ENCODE results near the gene IL17RE. TPM values are rescaled to one million over a fixed set of nuclear protein-coding genes. Genes with fewer than 3 reads are reported as not detected.

The IL17RE gene
- total and polyA plus RNA-seq, 10 donors, result 0.57 to 5.1 (median 1.5) TPM

GRCh38 chr3:9888540-9888939, 14.1 kb upstream of the IL17RE start:
- H3K9me3 ChIP-seq, result no peaks in the 10 kb centered on the region
- H3K36me3 ChIP-seq, result peaks cover 0 to 16% (median 9%) of the 10 kb centered on the region in 6 donors
- WGBS, 5 donors, result 86 to 97% (median 91%) methylated on average over 3 of the region's 3 CpGs
- peaks cover 6 to 38% (median 24%) of the 10 kb centered on the region in 6 donors for H3K4me1 ChIP-seq
- no peaks in the 10 kb centered on the region for H3K27me3 ChIP-seq (replicated peaks in 1 of 7)
- intact Hi-C loops (cut with DNase I; ENCODE audit: low total_unique reads), result no loop called here
- DNase-seq, result peak; percentile 9
- TF ChIP-seq POLR2AphosphoS5 (IDR thresholded peaks at IDR 0.05) (no peak), POLR2A (IDR thresholded peaks at IDR 0.05) (no peak)
- TF ChIP-seq, protein P1, sequence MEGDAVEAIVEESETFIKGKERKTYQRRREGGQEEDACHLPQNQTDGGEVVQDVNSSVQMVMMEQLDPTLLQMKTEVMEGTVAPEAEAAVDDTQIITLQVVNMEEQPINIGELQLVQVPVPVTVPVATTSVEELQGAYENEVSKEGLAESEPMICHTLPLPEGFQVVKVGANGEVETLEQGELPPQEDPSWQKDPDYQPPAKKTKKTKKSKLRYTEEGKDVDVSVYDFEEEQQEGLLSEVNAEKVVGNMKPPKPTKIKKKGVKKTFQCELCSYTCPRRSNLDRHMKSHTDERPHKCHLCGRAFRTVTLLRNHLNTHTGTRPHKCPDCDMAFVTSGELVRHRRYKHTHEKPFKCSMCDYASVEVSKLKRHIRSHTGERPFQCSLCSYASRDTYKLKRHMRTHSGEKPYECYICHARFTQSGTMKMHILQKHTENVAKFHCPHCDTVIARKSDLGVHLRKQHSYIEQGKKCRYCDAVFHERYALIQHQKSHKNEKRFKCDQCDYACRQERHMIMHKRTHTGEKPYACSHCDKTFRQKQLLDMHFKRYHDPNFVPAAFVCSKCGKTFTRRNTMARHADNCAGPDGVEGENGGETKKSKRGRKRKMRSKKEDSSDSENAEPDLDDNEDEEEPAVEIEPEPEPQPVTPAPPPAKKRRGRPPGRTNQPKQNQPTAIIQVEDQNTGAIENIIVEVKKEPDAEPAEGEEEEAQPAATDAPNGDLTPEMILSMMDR (IDR thresholded peaks at IDR 0.05 in 8 of 11, conservative IDR thresholded peaks at IDR 0.05 in 3 of 11), result no peak
- H3K27ac ChIP-seq, result no peak overlapping the region
- H3K4me3 ChIP-seq, result no peak overlapping the region

GRCh38 chr3:9889405-9889804, 13.2 kb upstream of the IL17RE start:
- intact Hi-C loops (cut with DNase I; ENCODE audit: low total_unique reads), result no loop called here
- Histone ChIP-seq H3K27me3 (replicated peaks in 1 of 7) (no peaks in the 10 kb centered on the region), H3K27ac (peak overlapping the region in 1 of 8 donors; percentile 96), H3K4me3 (no peak overlapping the region), H3K4me1 (peaks cover 6 to 47% (median 27%) of the 10 kb centered on the region in 6 donors), H3K36me3 (peaks cover 0 to 23% (median 13%) of the 10 kb centered on the region in 6 donors), H3K9me3 (no peaks in the 10 kb centered on the region)
- no peak for DNase-seq
- 78 to 87% (median 81%) methylated on average over 5 of the region's 5 CpGs for WGBS, 5 donors
- TF ChIP-seq, protein P1 (IDR thresholded peaks at IDR 0.05 in 8 of 11, conservative IDR thresholded peaks at IDR 0.05 in 3 of 11), result no peak
- TF ChIP-seq POLR2A (IDR thresholded peaks at IDR 0.05) (no peak), POLR2AphosphoS5 (IDR thresholded peaks at IDR 0.05) (no peak)

DNA sequence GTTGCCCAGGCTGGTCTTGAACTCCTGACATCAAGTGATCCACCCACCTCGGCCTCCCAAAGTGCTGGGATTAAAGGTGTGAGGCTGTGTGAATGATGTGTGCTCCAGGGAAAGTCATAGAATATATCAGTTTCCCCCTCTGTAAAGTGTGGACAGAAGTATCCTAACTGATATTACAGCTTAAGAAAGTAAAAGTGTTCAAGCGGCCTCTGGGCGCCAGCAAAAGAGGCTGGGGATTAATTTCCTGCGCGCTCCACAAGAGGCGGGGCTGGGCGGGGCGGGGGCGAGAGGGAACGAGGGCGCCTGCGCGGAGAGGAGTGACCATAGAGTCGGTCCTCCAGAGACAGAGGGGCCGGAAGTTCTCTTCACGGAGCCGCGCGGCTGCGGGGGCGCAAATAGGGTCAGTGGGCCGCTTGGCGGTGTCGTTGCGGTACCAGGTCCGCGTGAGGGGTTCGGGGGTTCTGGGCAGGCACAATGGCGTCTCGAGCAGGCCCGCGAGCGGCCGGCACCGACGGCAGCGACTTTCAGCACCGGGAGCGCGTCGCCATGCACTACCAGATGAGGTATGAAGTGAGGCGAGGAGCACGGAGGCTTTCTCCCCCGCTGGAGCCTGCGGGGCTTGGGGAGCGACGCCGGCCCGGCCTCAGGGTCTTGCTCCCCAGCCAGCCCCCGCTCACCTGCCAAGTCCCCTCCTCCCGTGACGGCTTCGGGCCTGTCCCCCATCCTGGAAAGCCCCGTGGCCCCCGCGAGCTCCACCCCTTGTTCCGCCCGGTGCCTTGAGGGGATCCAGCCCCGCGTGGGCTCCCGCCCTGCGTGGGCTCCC, 12.2 kb upstream of the IL17RE start, which contains the start of gene JAGN1:
Gene JAGN1 (plus strand): TSS at position 362 of the 823 bp plus-strand sequence. CDS start 113 bp downstream, at position 475.
- peak in 2 of 3 donors; percentile 17 to 71 for TF ChIP-seq POLR2A (IDR thresholded peaks at IDR 0.05)
- TF ChIP-seq, protein P1 (IDR thresholded peaks at IDR 0.05 in 8 of 11, conservative IDR thresholded peaks at IDR 0.05 in 3 of 11), result peak in 5 of 11 experiments; percentile 10 to 35 (median 25)
- peak; percentile 97 to 98 (median 97) for TF ChIP-seq POLR2AphosphoS5 (IDR thresholded peaks at IDR 0.05)
- peaks cover 6 to 56% (median 31%) of the 10 kb centered on the region in 6 donors for H3K4me1 ChIP-seq
- H3K36me3 ChIP-seq, result peaks cover 0 to 28% (median 16%) of the 10 kb centered on the region in 6 donors
- 0 to 2% (median 1%) methylated on average over 32 to 62 of the region's 62 CpGs for WGBS, 5 donors
- intact Hi-C loops (cut with DNase I; ENCODE audit: low total_unique reads), result no loop called here
- no peaks in the 10 kb centered on the region for H3K27me3 ChIP-seq (replicated peaks in 1 of 7)
- peak; percentile 96 for DNase-seq
- peak within 1 kb of the TSS; percentile 60 to 95 (median 82) for H3K4me3 ChIP-seq
- H3K27ac ChIP-seq, result peak within 1 kb of the TSS; percentile 92 to 100 (median 97)
- H3K9me3 ChIP-seq, result no peaks in the 10 kb centered on the region

DNA sequence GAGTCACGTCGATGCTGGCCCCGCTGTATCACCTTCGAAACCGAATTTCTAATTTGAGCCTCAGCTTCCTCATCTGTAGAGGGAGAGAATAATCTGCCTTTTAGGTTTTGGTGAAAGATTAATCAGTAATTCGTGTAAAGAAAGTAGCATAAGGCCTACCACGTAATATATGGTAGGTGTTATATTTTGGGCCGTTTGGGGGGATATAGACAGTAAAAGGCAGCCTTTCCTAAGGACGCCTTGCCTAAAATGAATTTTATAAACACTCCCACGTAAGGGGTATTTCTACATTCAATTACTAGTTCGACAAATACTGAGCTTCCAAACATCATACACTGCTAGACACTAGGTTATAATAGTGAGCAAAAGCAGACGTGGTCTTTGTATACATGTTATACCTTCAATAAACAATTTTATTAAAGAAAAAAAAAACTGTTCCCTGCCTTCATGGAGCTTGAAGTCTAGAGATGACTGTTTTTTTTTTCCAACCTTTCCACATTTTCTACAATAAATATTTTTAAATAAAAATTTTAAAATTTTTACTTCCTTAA, 11.5 kb upstream of the IL17RE start:
- TF ChIP-seq, protein P1 (IDR thresholded peaks at IDR 0.05 in 8 of 11, conservative IDR thresholded peaks at IDR 0.05 in 3 of 11), result no peak
- TF ChIP-seq POLR2A (IDR thresholded peaks at IDR 0.05) (no peak), POLR2AphosphoS5 (IDR thresholded peaks at IDR 0.05) (no peak)
- DNase-seq, result no peak
- WGBS, 5 donors, result 10 to 12% (median 10%) methylated on average over 12 of the region's 12 CpGs

More for the DNA sequence above, 11.5 kb upstream of the IL17RE start:
- peaks cover 6 to 58% (median 31%) of the 10 kb centered on the region in 6 donors for H3K4me1 ChIP-seq
- peaks cover 0 to 28% (median 16%) of the 10 kb centered on the region in 6 donors for H3K36me3 ChIP-seq
- H3K4me3 ChIP-seq, result peak overlapping the region; percentile 60 to 95 (median 82)
- H3K27me3 ChIP-seq (replicated peaks in 1 of 7), result no peaks in the 10 kb centered on the region
- H3K9me3 ChIP-seq, result no peaks in the 10 kb centered on the region
- intact Hi-C loops (cut with DNase I; ENCODE audit: low total_unique reads), result no loop called here
- H3K27ac ChIP-seq, result peak overlapping the region; percentile 92 to 100 (median 97)
